ENCODE measurements around the gene RHBDL3. TPM values are rescaled to one million over a fixed set of nuclear protein-coding genes. Genes with fewer than 3 reads are reported as not detected.
A peak's percentile ranks its signal among the peaks of the same experiment; 100 is the strongest.
"Not testable (repeated sequence)": the region's sequence is repeated elsewhere in the genome, so short reads cannot be mapped to it uniquely, and the experiment has no call there.

The RHBDL3 gene
- total and polyA plus RNA-seq, 2 donors (not counting 1 experiment from before 2014, with no cell fraction given): not detected

DNA sequence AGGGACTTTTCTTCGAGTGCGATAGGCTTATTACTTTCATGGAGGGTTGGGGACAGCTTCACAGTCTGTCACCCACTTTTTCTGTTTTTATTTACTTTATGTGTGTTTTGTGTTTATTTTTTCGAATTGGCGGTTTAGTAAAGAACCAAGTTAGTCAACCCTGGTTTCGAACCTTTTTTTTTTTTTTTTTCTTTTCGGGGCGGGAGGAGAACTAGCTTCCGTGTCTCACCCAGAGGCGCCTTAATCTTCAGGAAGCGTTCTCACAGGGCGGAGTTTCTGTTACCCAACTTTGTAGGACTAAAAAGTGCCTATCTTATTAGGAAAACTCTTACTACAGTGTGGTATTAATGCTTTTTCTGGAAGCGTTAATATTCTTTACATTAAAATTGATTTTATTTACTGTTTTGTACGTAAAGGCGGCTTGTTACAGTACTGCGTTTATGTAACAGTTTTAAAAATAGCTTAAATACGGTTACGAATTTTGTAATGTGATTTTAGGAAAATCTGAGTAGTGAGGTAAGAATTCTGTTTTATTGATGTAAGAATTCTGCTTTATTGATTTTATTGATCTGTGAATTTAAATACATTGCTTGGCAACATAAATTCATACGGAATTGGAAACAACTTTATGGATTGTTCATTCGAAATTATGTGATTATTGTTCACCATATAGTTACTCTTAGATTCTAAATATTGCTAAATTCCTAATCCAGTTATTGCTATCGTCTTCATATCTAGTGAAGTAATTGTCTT lies 85.2 kb downstream of the RHBDL3 start:
- peak; percentile 5 for ATAC-seq (ENCODE audit: low read depth)
- H2AFZ ChIP-seq (ENCODE audit: insufficient read depth, low read depth, low read length, poor library complexity, severe bottlenecking): peak overlapping the region; percentile 94
- POLR2A ChIA-PET: interaction anchor here (0.6 to 1.5 kb wide), 7 partner anchors 8 to 1547 kb away, joined by 3 to 4 read pairs (median 3); no protein-coding TSS in a partner anchor
- intact Hi-C loops (cut with micrococcal nuclease): loop anchor here (1.0 to 10.0 kb wide), 4 partner anchors 9 to 524 kb away; partner anchors contain the start of genes C17orf75 and MYO1D
- H4K20me1 ChIP-seq (ENCODE audit: control insufficient read depth, insufficient read depth, low read length, poor library complexity, severe bottlenecking): peaks cover 49% of the 10 kb centered on the region
- peaks cover 42% of the 10 kb centered on the region for H3K4me1 Mint-ChIP-seq
- peaks cover 74% of the 10 kb centered on the region for H3K79me2 ChIP-seq (ENCODE audit: control insufficient read depth, insufficient read depth, low read length)
- H3K27me3 Mint-ChIP-seq: no peaks in the 10 kb centered on the region
- no peak for DNase-seq
- H3K4me3 ChIP-seq (ENCODE audit: control extremely low read depth in 1 of 5, extremely low read depth in 1 of 5, insufficient read depth in 1 of 5, low read depth in 2 of 5, low read length in 4 of 5): peak overlapping the region; percentile 56 to 97 (median 89)
- no peaks in the 10 kb centered on the region for H3K9me3 ChIP-seq (ENCODE audit: control extremely low read depth in 1 of 3, control insufficient read depth in 2 of 3, insufficient read depth in 1 of 3, low read length in 2 of 3)
- H3K4me1 ChIP-seq (ENCODE audit: control insufficient read depth in 2 of 2, insufficient read depth in 2 of 2, low read length in 2 of 2): peaks cover 30 to 40% of the 10 kb centered on the region in 2 donors
- H3K27ac Mint-ChIP-seq: peak overlapping the region; percentile 100
- H3K9me3 Mint-ChIP-seq (ENCODE audit: insufficient read depth): no peaks in the 10 kb centered on the region
- H3K36me3 ChIP-seq (replicated peaks in 1 of 2; ENCODE audit: control extremely low read depth in 1 of 2, control insufficient read depth in 1 of 2, extremely low read depth in 1 of 2, insufficient read depth in 2 of 2, low read length in 1 of 2): peaks cover 2 to 31% of the 10 kb centered on the region in 2 experiments
- H3K4me2 ChIP-seq (replicated peaks; ENCODE audit: low read depth, low read length, poor library complexity, severe bottlenecking): peak overlapping the region; percentile 76
- H3K27ac ChIP-seq (ENCODE audit: low read length in 2 of 2): peak overlapping the region; percentile 86 to 98
- no peak for TF ChIP-seq EZH2 (IDR thresholded peaks at IDR 0.05; ENCODE audit: borderline replicate concordance, insufficient read depth, low read depth, low read length, poor library complexity, severe bottlenecking)
- TF ChIP-seq, protein P1, sequence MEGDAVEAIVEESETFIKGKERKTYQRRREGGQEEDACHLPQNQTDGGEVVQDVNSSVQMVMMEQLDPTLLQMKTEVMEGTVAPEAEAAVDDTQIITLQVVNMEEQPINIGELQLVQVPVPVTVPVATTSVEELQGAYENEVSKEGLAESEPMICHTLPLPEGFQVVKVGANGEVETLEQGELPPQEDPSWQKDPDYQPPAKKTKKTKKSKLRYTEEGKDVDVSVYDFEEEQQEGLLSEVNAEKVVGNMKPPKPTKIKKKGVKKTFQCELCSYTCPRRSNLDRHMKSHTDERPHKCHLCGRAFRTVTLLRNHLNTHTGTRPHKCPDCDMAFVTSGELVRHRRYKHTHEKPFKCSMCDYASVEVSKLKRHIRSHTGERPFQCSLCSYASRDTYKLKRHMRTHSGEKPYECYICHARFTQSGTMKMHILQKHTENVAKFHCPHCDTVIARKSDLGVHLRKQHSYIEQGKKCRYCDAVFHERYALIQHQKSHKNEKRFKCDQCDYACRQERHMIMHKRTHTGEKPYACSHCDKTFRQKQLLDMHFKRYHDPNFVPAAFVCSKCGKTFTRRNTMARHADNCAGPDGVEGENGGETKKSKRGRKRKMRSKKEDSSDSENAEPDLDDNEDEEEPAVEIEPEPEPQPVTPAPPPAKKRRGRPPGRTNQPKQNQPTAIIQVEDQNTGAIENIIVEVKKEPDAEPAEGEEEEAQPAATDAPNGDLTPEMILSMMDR (IDR thresholded peaks at IDR 0.05): no peak
- H3K4me3 Mint-ChIP-seq: peak overlapping the region; percentile 99
- H3K9ac ChIP-seq (ENCODE audit: low read length): peak overlapping the region; percentile 97
- no peaks in the 10 kb centered on the region for H3K27me3 ChIP-seq (replicated peaks in 1 of 4; ENCODE audit: control extremely low read depth in 1 of 4, control insufficient read depth in 3 of 4, insufficient read depth in 4 of 4, low read length in 3 of 4)
- WGBS (ENCODE audit: insufficient coverage): 0% methylated on average over 2 of the region's 20 CpGs
- CTCF ChIA-PET: interaction anchor here (1.0 kb wide), 1 partner anchor 10 kb away, joined by 4 read pairs; no protein-coding TSS in a partner anchor

DNA sequence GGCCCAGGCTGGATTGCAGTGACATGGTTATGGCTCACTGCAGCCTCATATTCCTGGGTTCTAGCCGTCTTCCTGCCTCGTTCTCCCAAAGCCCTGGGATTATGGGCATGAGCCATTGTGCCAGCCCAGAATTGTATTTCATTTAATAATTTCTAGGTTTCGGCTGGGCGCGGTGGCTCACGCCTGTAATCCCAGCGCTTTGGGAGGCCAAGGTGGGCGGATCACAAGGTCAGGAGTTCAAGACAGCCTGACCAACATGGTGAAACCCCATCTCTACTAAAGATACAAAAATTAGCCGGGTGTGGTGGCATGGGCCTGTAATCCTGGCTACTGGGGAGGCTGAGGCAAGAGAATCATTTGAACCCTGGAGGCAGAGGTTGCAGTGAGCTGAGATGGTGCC lies 87.1 kb downstream of the RHBDL3 start:
- peak overlapping the region in 1 of 5 experiments; percentile 89 for H3K4me3 ChIP-seq (ENCODE audit: control extremely low read depth in 1 of 5, extremely low read depth in 1 of 5, insufficient read depth in 1 of 5, low read depth in 2 of 5, low read length in 4 of 5)
- WGBS (ENCODE audit: insufficient coverage): 96% methylated on average over 4 of the region's 9 CpGs
- H3K27ac Mint-ChIP-seq; H3K9ac ChIP-seq (ENCODE audit: low read length); H3K27me3 Mint-ChIP-seq; H2AFZ ChIP-seq (ENCODE audit: insufficient read depth, low read depth, low read length, poor library complexity, severe bottlenecking); H3K9me3 Mint-ChIP-seq (ENCODE audit: insufficient read depth); H3K9me3 ChIP-seq (ENCODE audit: control extremely low read depth in 1 of 3, control insufficient read depth in 2 of 3, insufficient read depth in 1 of 3, low read length in 2 of 3); H3K27me3 ChIP-seq (replicated peaks in 1 of 4; ENCODE audit: control extremely low read depth in 1 of 4, control insufficient read depth in 3 of 4, insufficient read depth in 4 of 4, low read length in 3 of 4); CTCF ChIA-PET; DNase-seq; H3K27ac ChIP-seq (ENCODE audit: low read length in 2 of 2); POLR2A ChIA-PET; ATAC-seq (ENCODE audit: low read depth): not testable (repeated sequence)
- H3K79me2 ChIP-seq (ENCODE audit: control insufficient read depth, insufficient read depth, low read length): peaks cover 92% of the 10 kb centered on the region
- peaks cover 64% of the 10 kb centered on the region for H4K20me1 ChIP-seq (ENCODE audit: control insufficient read depth, insufficient read depth, low read length, poor library complexity, severe bottlenecking)
- peak overlapping the region; percentile 76 for H3K4me2 ChIP-seq (replicated peaks; ENCODE audit: low read depth, low read length, poor library complexity, severe bottlenecking)
- intact Hi-C loops (cut with micrococcal nuclease): loop anchor here (10.0 kb wide), 1 partner anchor 522 kb away; the partner anchor contains the start of gene MYO1D
- Mint-ChIP-seq H3K4me1 (peaks cover 53% of the 10 kb centered on the region), H3K4me3 (peak overlapping the region; percentile 99)
- peaks cover 38 to 43% of the 10 kb centered on the region in 2 donors for H3K4me1 ChIP-seq (ENCODE audit: control insufficient read depth in 2 of 2, insufficient read depth in 2 of 2, low read length in 2 of 2)
- H3K36me3 ChIP-seq (replicated peaks in 1 of 2; ENCODE audit: control extremely low read depth in 1 of 2, control insufficient read depth in 1 of 2, extremely low read depth in 1 of 2, insufficient read depth in 2 of 2, low read length in 1 of 2): peaks cover 2 to 41% of the 10 kb centered on the region in 2 experiments

Data from B cell (primary cell).